ENCODE measurements around the gene CD58. TPM values are rescaled to one million over a fixed set of nuclear protein-coding genes. Genes with fewer than 3 reads are reported as not detected.

CD58 gene
- total RNA-seq, 1 experiment from 2014 or later = 11.0 TPM

- TF ChIP-seq, protein P1, sequence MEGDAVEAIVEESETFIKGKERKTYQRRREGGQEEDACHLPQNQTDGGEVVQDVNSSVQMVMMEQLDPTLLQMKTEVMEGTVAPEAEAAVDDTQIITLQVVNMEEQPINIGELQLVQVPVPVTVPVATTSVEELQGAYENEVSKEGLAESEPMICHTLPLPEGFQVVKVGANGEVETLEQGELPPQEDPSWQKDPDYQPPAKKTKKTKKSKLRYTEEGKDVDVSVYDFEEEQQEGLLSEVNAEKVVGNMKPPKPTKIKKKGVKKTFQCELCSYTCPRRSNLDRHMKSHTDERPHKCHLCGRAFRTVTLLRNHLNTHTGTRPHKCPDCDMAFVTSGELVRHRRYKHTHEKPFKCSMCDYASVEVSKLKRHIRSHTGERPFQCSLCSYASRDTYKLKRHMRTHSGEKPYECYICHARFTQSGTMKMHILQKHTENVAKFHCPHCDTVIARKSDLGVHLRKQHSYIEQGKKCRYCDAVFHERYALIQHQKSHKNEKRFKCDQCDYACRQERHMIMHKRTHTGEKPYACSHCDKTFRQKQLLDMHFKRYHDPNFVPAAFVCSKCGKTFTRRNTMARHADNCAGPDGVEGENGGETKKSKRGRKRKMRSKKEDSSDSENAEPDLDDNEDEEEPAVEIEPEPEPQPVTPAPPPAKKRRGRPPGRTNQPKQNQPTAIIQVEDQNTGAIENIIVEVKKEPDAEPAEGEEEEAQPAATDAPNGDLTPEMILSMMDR (IDR thresholded peaks at IDR 0.05; ENCODE audit: unreplicated experiment) = no peak
- BruUV-seq (replicated peaks) = no TSS peak
- Mint-ChIP-seq H3K4me1 (ENCODE audit: insufficient read depth, unreplicated experiment) (peaks cover 28% of the 10 kb centered on the region), H3K27me3 (ENCODE audit: insufficient read depth, unreplicated experiment) (no peaks in the 10 kb centered on the region), H3K9me3 (ENCODE audit: unreplicated experiment) (no peaks in the 10 kb centered on the region), H3K4me3 (ENCODE audit: unreplicated experiment) (no peak overlapping the region), H3K36me3 (ENCODE audit: insufficient read depth, unreplicated experiment) (peaks cover 30% of the 10 kb centered on the region), H3K27ac (ENCODE audit: low read depth, unreplicated experiment) (no peak overlapping the region)
- no peak for DNase-seq (ENCODE audit: unreplicated experiment)
- ChIA-PET POLR2A (interaction anchor here (1.2 kb wide), 1 partner anchor 22 kb away, joined by 3 read pairs; no protein-coding TSS in a partner anchor), CTCF (interaction anchor here (0.8 to 1.2 kb wide), 2 partner anchors 35 to 41 kb away, joined by 3 to 4 read pairs; no protein-coding TSS in a partner anchor)
- intact Hi-C loops (cut with micrococcal nuclease) = no loop called here
Observed at GRCh38 chr1:116534014-116534739, 36.6 kb downstream of the CD58 start.

GRCh38 chr1:116533429-116533820 lies 37.4 kb downstream of the CD58 start:
- Mint-ChIP-seq H3K4me1 (ENCODE audit: insufficient read depth, unreplicated experiment) (peaks cover 21% of the 10 kb centered on the region), H3K36me3 (ENCODE audit: insufficient read depth, unreplicated experiment) (peaks cover 30% of the 10 kb centered on the region)
- TF ChIP-seq, protein P1 (IDR thresholded peaks at IDR 0.05; ENCODE audit: unreplicated experiment) = no peak

DNA sequence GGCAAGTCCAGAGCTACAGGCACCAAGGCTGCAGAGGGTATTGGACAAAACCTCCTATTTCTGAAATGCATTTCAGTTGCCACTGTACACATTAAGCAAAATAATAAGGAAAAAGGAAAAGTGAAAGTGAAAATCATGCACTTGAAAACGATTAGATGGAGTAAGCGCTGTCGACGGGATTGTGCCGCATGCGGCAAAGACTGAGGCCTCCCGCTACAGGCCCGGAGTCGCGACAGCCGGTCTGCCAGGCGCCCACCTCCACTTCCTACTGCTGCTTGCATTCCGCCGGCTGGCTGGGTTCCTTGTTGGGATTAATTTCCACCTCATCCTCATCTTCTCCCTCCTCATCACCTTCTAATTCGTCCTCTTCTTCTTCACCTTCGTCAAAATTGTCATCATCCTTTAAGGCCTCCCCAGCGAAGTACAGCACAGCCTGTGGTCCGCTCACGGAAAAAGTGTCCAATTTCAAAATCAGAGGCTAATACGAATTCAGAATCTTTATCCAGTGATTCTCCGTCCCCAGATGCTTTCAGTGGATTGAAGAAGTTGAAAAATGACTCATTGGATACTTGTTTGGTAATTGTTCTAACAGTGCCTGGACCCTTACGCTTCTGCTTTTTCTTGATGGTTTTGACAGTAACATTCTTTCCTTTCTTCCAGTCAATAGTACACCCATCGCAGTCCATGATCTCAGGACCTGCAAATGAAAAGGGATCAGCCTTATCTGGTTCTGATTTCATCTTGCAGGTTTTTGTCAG lies 38.0 kb downstream of the CD58 start:
- H3K9me3 Mint-ChIP-seq (ENCODE audit: unreplicated experiment) = no peaks in the 10 kb centered on the region
- peaks cover 30% of the 10 kb centered on the region for H3K36me3 Mint-ChIP-seq (ENCODE audit: insufficient read depth, unreplicated experiment)
- BruUV-seq (replicated peaks) = no TSS peak
- TF ChIP-seq, protein P1 (IDR thresholded peaks at IDR 0.05; ENCODE audit: unreplicated experiment) = no peak
- no peak overlapping the region for H3K27ac Mint-ChIP-seq (ENCODE audit: low read depth, unreplicated experiment)
- intact Hi-C loops (cut with micrococcal nuclease) = no loop called here
- DNase-seq (ENCODE audit: unreplicated experiment) = no peak
- no peak overlapping the region for H3K4me3 Mint-ChIP-seq (ENCODE audit: unreplicated experiment)
- POLR2A ChIA-PET = no interaction called here
- CTCF ChIA-PET = no interaction called here
- peaks cover 16% of the 10 kb centered on the region for H3K4me1 Mint-ChIP-seq (ENCODE audit: insufficient read depth, unreplicated experiment)
- H3K27me3 Mint-ChIP-seq (ENCODE audit: insufficient read depth, unreplicated experiment) = no peaks in the 10 kb centered on the region

More at GRCh38 chr1:116533429-116533820, 37.4 kb downstream of the CD58 start:
- Mint-ChIP-seq H3K9me3 (ENCODE audit: unreplicated experiment) (no peaks in the 10 kb centered on the region), H3K27me3 (ENCODE audit: insufficient read depth, unreplicated experiment) (no peaks in the 10 kb centered on the region), H3K4me3 (ENCODE audit: unreplicated experiment) (no peak overlapping the region), H3K27ac (ENCODE audit: low read depth, unreplicated experiment) (no peak overlapping the region)
- ChIA-PET POLR2A (no interaction called here), CTCF (interaction anchor here (0.8 kb wide), 1 partner anchor 41 kb away, joined by 3 read pairs; no protein-coding TSS in a partner anchor)
- BruUV-seq (replicated peaks) = no TSS peak
- no peak for DNase-seq (ENCODE audit: unreplicated experiment)
- intact Hi-C loops (cut with micrococcal nuclease) = no loop called here

GRCh38 chr1:116531917-116532316 lies 38.9 kb downstream of the CD58 start:
- ChIA-PET POLR2A (no interaction called here), CTCF (no interaction called here)
- no peak for DNase-seq (ENCODE audit: unreplicated experiment)
- Mint-ChIP-seq H3K4me3 (ENCODE audit: unreplicated experiment) (no peak overlapping the region), H3K27ac (ENCODE audit: low read depth, unreplicated experiment) (no peak overlapping the region), H3K9me3 (ENCODE audit: unreplicated experiment) (no peaks in the 10 kb centered on the region), H3K36me3 (ENCODE audit: insufficient read depth, unreplicated experiment) (peaks cover 30% of the 10 kb centered on the region), H3K4me1 (ENCODE audit: insufficient read depth, unreplicated experiment) (peaks cover 11% of the 10 kb centered on the region), H3K27me3 (ENCODE audit: insufficient read depth, unreplicated experiment) (no peaks in the 10 kb centered on the region)
- TF ChIP-seq, protein P1 (IDR thresholded peaks at IDR 0.05; ENCODE audit: unreplicated experiment) = no peak
- intact Hi-C loops (cut with micrococcal nuclease) = no loop called here
- no TSS peak for BruUV-seq (replicated peaks)

Data from MCF 10A (cell line).